Activated T-helper 1 cell treated with anti-CD3 and anti-CD28 coated beads, Interleukin-2, amount 50 U/mL, for 16 hours (primary cell): ENCODE measurements around the gene MAGI1.

ENCODE experiments used
- DNase-seq, 2 donors: peaks; one replicate each; pipeline ENCODE4 v3.0.0-alpha.2; 2020; ENCODE audit warnings: low read depth in 1 of 2, low spot score in 1 of 2

The MAGI1 gene

GRCh38 chr3:65808824-65809223 is 229.9 kb downstream of the MAGI1 start:
- no peak for DNase-seq

DNA sequence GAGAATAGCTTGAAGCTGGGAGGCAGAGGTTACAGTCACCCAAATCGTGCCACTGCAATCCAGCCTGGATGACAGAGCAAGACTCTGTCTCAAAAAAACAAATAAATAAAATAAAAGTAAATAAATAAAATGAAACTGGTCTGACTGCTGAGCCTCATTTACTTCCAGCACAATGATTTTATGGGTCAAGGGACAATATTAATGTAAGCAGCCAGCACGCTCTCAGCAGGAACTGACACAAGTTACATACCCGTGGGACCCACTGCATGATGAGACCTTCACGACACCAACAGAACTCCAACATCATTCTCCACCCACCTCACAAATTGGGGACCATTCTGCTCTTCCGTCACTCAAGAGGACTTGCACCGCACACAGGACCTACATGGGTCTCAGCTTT is 230.3 kb downstream of the MAGI1 start:
- no peak for DNase-seq

- DNase-seq: no peak
These were observed 231.5 kb downstream of the MAGI1 start for GRCh38 chr3:65807225-65807624.

DNA sequence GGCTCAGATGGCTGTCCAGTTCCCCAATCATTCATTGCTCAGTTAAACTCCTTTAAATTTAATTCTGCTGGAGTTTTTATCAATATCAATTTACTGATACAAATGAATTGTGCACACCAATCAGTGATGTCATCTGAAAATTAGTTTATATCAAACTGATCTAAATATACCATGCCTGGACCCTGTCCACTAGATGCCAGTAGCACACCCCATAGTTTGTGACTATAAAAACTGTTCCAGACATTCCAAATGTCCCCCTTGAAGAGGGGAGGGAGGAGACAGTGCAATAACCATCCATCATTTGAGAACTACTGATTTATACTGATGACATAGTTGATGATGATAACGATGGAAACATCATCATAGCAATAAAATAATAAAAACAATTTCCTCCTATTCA is 232.1 kb downstream of the MAGI1 start:
- DNase-seq: no peak

DNA sequence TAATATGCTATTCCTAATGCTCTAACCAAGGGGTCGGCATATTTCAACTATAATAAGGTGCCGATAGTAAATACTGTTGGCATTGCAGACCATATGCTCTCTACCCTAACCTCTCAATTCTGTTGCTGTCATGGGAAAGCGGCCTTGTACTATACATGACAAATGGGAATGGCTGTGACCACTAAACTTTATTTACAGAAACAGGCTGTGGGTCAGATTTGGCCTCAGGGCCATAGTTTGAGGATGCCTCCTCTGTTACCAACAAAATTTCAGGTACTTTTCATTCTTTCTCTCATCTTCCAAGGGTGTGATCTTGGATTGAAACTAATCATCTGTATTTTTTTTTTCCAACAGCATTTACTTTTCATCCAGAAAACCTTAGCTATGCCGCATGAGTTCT is 242.0 kb downstream of the MAGI1 start:
- no peak for DNase-seq

GRCh38 chr3:65795166-65795565 is 243.6 kb downstream of the MAGI1 start:
- DNase-seq: no peak

DNA sequence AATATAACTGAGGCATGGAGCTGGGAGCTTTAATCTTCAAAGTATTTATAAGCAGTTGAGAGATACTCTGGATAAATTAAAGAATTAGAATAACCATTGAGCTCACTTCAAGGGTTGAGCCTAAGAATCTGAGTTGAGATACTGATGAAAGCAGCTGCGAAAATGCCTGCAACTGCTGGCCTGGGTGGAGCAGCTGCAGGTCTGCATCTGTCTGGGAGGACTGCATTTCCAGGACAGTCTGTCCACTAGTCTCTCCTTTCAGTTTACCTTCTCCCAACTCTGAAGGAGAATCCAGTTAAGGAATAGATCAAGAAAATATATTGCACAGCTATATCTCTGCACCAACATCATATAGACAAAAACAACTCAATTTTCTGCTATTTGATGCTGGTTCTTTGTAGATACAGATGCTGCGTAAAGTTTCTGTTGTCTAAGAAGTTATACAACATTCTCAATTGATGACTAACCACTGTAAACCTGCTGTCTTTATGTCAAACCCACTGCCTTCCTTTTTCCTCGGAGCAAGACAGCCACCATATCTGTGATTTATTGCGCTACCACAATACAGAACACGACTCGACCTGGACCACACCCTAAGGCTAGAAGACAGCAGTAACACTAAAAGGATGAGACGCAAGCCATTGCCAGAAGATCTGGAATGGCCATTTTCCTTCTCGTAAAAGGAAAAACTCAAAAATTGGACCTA is 245.1 kb downstream of the MAGI1 start:
- DNase-seq: no peak

DNA sequence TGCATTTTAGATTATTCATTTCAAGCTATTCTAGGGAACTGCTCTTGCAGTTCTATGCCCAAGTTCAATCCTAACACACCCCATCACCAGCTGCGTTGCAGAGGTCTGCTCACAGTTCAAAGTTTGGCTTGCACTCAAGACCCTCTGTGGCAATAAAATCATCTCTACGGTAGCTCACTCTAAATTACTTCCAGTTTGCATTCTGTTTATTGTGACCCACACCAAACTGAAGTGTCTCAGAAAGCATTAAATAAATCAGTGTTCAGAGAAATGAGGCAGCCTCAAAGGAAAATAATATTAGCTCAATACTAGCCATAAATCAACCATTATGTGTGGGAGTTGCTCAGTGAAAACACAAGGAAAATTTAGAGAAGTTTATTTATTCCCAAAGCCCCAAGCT is 250.3 kb downstream of the MAGI1 start:
- no peak for DNase-seq

- DNase-seq: no peak
These were observed 250.9 kb downstream of the MAGI1 start for GRCh38 chr3:65787827-65788226.

DNA sequence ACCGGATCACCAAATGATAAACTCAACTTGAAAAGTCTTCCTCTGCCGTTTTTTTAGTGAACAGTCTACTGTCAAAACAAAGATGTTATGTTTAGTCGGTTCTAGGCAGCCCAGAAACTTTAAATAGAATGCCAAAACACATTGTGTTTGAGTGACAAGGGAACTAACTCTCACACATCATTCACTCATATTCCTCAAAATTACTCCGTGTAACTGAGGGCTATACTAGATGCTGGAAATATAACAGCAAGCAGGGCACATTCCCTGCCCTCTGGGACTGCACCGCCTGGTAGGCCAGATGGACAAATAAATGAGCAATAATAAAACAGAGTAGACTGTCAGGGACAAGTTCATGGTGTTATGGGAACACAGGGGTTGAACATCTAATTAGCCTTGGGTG is 251.4 kb downstream of the MAGI1 start:
- no peak for DNase-seq

DNA sequence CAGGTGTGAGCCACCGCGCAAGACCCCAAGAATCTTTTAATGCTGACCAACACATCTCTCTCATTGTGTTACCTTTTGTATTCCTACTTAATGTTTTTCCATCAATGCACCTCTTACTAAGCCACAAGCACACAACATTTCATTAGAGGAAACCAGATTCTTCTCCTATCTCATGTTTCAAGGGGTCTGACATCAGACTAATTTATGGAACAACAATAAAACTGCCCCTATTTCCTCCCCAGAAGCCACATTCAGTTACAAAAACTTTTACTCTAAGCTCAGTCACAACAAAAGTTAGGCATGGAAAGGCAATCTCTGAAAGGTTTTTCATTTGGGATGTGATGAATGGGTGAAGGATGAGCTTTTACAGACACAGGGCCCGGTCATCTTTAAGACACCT is 251.8 kb downstream of the MAGI1 start:
- no peak for DNase-seq

DNA sequence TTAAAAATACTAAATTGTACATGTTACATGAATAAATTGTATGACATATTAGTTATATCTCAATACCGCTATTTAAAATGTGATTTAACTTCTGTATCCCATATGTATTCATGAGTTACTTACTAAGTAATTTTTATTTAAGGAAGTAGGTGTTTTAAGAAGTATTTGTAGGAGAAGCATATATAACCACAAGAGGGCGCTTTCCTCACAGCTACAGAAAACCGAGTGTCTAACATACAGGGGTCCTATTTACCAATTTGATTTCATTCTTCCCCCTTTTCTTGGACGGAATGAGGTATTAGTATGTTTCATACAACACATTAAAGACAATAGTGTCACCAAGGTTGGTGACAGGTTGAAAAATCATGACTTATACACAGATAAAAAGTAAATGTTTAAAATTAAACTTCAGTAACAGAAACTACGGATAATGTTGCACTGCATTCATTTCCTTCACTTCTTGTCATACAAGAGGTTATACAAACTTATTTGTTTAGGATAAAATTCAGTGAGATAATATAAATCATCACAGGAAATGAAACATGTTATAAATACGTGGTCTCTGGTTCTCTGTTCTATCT is 253.6 kb downstream of the MAGI1 start:
- DNase-seq: no peak

GRCh38 chr3:65783117-65783516 is 255.6 kb downstream of the MAGI1 start:
- no peak for DNase-seq

- DNase-seq: no peak
These were observed 257.1 kb downstream of the MAGI1 start for GRCh38 chr3:65781594-65781993.

GRCh38 chr3:65779390-65779789 is 259.3 kb downstream of the MAGI1 start:
- no peak for DNase-seq

- no peak for DNase-seq
These were observed 259.8 kb downstream of the MAGI1 start for GRCh38 chr3:65778968-65779367.

DNA sequence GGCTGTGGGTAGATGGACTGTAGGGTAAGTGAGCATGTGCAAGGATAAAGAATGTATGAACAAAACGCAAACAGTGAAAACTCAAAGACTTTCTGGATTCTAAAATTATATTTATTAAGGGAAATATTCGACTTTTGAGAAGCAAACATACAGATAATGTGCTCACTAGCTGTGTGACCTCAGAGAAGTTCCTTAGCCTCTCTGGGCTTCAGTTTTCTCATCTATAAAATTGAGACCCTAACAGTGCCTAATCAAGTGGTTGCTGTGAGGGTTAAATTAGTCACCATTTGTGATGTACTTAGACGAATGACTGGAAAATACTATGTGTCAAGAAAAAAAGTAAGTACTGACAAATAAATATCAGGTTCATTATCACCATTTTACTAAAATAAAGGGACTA is 261.7 kb downstream of the MAGI1 start:
- no peak for DNase-seq

DNA sequence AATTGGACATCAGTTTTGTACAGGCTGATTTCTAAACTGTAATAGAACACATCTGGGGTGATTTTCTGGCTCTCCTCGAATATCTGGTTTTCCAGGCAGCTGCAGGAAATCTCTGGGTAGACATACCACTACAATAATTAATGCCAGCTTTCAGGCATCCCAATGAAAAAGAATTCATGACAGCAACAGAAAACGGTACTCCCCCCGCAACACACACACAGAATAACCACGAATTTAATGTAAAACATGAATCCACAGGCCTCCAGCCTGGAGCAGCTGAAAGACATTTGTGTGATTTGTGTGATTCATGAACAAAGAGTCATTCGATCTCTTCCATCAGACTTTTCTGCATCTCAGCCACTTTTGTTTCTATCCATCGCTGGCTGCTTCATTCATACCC is 262.2 kb downstream of the MAGI1 start:
- DNase-seq: no peak

DNA sequence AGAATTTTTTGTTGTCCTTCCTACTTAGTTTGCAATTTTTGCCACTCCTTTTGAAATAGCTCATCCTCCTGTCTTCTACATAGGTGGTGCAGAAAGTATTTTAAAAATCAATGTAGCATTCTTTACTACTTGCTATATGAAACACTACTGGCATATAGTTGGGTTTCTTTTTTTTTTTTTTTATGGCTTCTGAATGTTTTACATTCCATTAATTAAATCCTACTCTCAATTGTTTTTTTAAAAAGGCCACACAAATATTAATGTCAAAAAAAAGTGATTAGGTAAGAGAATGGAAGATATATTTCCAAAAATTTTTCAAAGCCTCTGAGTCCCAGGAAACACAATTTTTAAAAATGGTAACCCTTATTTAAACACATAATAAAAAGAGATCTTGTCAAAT is 262.6 kb downstream of the MAGI1 start:
- DNase-seq: no peak

DNA sequence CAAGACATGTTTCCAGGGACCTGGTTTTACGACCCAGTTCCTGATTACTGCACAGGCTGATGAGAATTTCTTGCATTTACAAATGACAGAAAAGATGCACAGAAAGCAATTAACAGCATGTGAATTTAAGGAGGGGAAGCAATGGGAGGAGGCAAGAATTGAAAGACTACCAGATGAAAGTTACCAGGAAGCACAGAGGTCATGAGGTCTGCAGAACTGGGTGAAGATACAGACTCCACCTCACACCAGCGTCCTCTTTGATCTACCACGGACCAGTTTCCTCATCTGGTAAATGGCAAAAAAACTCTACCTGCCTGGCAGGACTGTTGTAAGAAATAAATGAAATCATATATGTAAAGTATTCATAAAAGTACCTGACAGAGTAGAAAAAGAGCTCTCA is 266.0 kb downstream of the MAGI1 start:
- no peak for DNase-seq

- DNase-seq: no peak
These were observed 271.2 kb downstream of the MAGI1 start for GRCh38 chr3:65767551-65767950.

- DNase-seq: no peak
These were observed 276.5 kb downstream of the MAGI1 start for GRCh38 chr3:65762235-65762580.

DNA sequence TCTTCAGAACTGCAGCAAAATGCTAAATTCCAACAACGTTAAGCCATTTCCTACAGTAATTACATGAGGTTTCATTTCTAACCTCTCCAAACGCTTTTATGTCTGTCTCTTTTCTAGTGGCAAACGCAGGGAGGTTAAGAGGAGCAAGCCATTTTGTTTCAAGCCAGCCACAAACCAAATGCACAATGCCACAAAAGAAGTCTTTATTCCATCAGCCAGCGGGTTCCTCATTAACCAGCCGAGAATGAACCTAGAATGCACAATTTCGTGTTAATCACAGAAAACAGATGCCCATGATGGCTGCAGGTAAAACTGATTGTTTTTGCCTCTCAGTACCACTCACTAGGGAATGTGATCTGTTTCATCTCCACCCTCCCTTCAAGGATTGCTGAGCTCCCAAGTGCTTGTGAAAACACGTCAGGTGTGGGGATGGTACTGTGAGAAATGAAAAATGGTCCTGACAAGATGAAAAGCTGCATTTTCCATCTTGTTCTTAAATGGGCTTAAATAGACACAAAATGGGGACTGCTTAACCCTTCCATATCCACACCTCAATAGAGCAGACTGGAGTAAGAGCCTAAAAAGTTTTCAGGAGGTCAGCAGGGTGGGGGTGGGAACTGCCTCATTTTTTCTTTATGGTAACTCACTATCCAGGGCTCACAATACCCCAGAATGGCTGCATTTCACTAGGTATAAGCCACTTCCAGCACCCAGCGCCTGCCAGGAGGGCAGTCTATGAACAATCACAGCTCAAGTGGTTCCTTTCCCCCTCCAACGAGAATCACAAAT is 277.1 kb downstream of the MAGI1 start:
- no peak for DNase-seq
